BJ (cell line): ENCODE measurements around the gene MROH8. TPM values are rescaled to one million over a fixed set of nuclear protein-coding genes. Genes with fewer than 3 reads are reported as not detected.

ENCODE experiments used
- CTCF ChIA-PET: fragments of 350-600 bp; formaldehyde crosslinking; extraction: SDS; loops from one replicate; lab custom pipeline; 2021; ENCODE audit warnings: antibody characterized with exemption, inconsistent platforms; lab: Yijun Ruan, JAX
- POLR2A ChIA-PET: fragments of 300-600 bp; sonication (Branson Sonifier 250); formaldehyde crosslinking; extraction: SDS; loops from one replicate; lab custom pipeline; 2021; ENCODE audit warnings: antibody characterized with exemption; lab: Charles Lee
- DNase-seq: peaks from one replicate; pipeline ENCODE4 v3.0.0-alpha.2; 2011; ENCODE audit warnings: low read depth
- H3K27me3 ChIP-seq: 2 replicates; pipeline ENCODE4 v1.6.0; 2011; ENCODE audit warnings: low read length; ENCODE audit not compliant: control insufficient read depth, insufficient read depth
- H3K36me3 ChIP-seq: 2 replicates; pipeline ENCODE4 v1.5.1; 2011; ENCODE audit warnings: low read length; ENCODE audit not compliant: control insufficient read depth, insufficient read depth
- H3K4me3 ChIP-seq: 2 replicates; pipeline ENCODE4 v1.5.1; 2011; ENCODE audit warnings: low read depth, mild to moderate bottlenecking, control low read depth, low read length
- CTCF ChIP-seq: IDR thresholded peaks from 2 replicates; pipeline ENCODE4 v1.5.1; 2011; ENCODE audit warnings: low read depth, mild to moderate bottlenecking, control low read depth, inconsistent platforms, low read length, moderate library complexity; ENCODE audit not compliant: insufficient read depth
- polyA plus RNA-seq: library from polyadenylated mRNA; depleted of rRNA; stranded (reverse); fragments of >200 nt; gene quantifications from 2 replicates; pipeline ENCODE4 v1.2.3, GENCODE V29; 2011

MROH8 gene
- polyA plus RNA-seq, 1 experiment = 2.4 TPM

- H3K27me3 ChIP-seq = no peaks in the 10 kb centered on the region
- no peaks in the 10 kb centered on the region for H3K36me3 ChIP-seq
- no peak for DNase-seq
- CTCF ChIA-PET = no interaction called here
- TF ChIP-seq CTCF = no peak
- H3K4me3 ChIP-seq = no peak overlapping the region
- POLR2A ChIA-PET = no interaction called here
Observed at GRCh38 chr20:37114012-37114411, 65.3 kb downstream of the MROH8 start.

- TF ChIP-seq CTCF = no peak
- Histone ChIP-seq H3K4me3 (no peak overlapping the region), H3K36me3 (no peaks in the 10 kb centered on the region), H3K27me3 (no peaks in the 10 kb centered on the region)
- no peak for DNase-seq
- ChIA-PET CTCF (no interaction called here), POLR2A (no interaction called here)
Observed at GRCh38 chr20:37111926-37112455, 67.4 kb downstream of the MROH8 start.

- TF ChIP-seq CTCF = no peak
- Histone ChIP-seq H3K4me3 (no peak overlapping the region), H3K27me3 (no peaks in the 10 kb centered on the region), H3K36me3 (no peaks in the 10 kb centered on the region)
- POLR2A ChIA-PET = no interaction called here
- CTCF ChIA-PET = no interaction called here
- DNase-seq = no peak
Observed at GRCh38 chr20:37108676-37109075, 70.7 kb downstream of the MROH8 start.

GRCh38 chr20:37102571-37102970 lies 76.8 kb downstream of the MROH8 start:
- ChIA-PET CTCF (no interaction called here), POLR2A (no interaction called here)
- Histone ChIP-seq H3K27me3 (no peaks in the 10 kb centered on the region), H3K36me3 (no peaks in the 10 kb centered on the region), H3K4me3 (no peak overlapping the region)
- no peak for TF ChIP-seq CTCF
- DNase-seq = no peak

DNA sequence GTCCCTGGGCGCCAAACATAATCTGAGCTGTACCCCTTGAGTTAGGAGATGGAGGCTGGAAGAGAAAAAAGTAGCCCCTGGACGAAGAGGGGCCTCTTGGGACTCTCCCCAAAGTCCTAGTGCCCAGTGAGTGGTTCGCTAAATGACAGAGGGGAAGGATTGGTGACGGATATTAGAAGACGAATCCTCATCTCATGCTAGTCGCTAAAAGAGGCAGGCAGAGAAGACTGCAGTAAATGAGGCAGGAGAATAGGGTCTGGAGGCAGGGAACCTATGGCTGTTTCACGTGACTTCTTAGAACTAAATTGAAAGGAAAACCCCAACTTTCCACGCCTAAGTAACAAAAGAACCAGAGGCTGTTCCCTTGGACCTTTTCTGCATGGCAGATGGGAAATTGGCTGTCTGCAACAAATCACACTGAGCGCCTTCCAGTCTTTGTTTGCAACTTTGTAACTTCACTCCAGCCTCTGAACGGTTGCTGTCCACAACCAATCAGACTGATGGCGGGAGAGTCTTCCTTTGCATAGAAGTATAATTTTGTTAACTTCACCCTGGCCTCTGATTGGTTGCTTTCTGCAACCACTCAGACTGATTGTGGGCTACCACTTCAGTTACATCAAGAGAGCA lies 82.8 kb downstream of the MROH8 start:
- POLR2A ChIA-PET = no interaction called here

More for the DNA sequence above, 82.8 kb downstream of the MROH8 start:
- Histone ChIP-seq H3K4me3 (peak overlapping the region; percentile 67), H3K27me3 (no peaks in the 10 kb centered on the region), H3K36me3 (no peaks in the 10 kb centered on the region)
- no peak for TF ChIP-seq CTCF
- DNase-seq = no peak
- CTCF ChIA-PET = interaction anchor here (0.6 kb wide), 1 partner anchor 76 kb away, joined by 3 read pairs; no protein-coding TSS in a partner anchor
